ENCODE data around the gene STX5.
A peak's percentile ranks its signal among the peaks of the same experiment; 100 is the strongest.

The STX5 gene

GRCh38 chr11:62801071-62801470 lies 30.8 kb downstream of the STX5 start:
- H3K4me3 ChIP-seq (ENCODE audit: low read length), result no peak overlapping the region
- TF ChIP-seq CTCF (conservative IDR thresholded peaks at IDR 0.05; ENCODE audit: low read length), result no peak
- DNase-seq (ENCODE audit: low read depth), result no peak

GRCh38 chr11:62799486-62799885 lies 32.4 kb downstream of the STX5 start:
- no peak for DNase-seq (ENCODE audit: low read depth)
- no peak for TF ChIP-seq CTCF (conservative IDR thresholded peaks at IDR 0.05; ENCODE audit: low read length)
- H3K4me3 ChIP-seq (ENCODE audit: low read length), result no peak overlapping the region

GRCh38 chr11:62796281-62796680 lies 35.6 kb downstream of the STX5 start:
- TF ChIP-seq CTCF (conservative IDR thresholded peaks at IDR 0.05; ENCODE audit: low read length), result no peak
- no peak overlapping the region for H3K4me3 ChIP-seq (ENCODE audit: low read length)
- DNase-seq (ENCODE audit: low read depth), result no peak

GRCh38 chr11:62794201-62794775 lies 37.6 kb downstream of the STX5 start:
- no peak overlapping the region for H3K4me3 ChIP-seq (ENCODE audit: low read length)
- TF ChIP-seq CTCF (conservative IDR thresholded peaks at IDR 0.05; ENCODE audit: low read length), result no peak
- no peak for DNase-seq (ENCODE audit: low read depth)

- DNase-seq (ENCODE audit: low read depth), result no peak
- H3K4me3 ChIP-seq (ENCODE audit: low read length), result peak overlapping the region; percentile 31
- TF ChIP-seq CTCF (conservative IDR thresholded peaks at IDR 0.05; ENCODE audit: low read length), result no peak
Observed at GRCh38 chr11:62792202-62792575, 39.7 kb downstream of the STX5 start.

GRCh38 chr11:62791501-62792201 lies 40.2 kb downstream of the STX5 start, which contains the start of gene TMEM223:
TMEM223 (minus strand) TSS chr11:62792006; CDS start chr11:62791994, 12 bp downstream.
- TF ChIP-seq CTCF (conservative IDR thresholded peaks at IDR 0.05; ENCODE audit: low read length), result no peak
- H3K4me3 ChIP-seq (ENCODE audit: low read length), result peak within 1 kb of the TSS; percentile 87
- peak; percentile 70 for DNase-seq (ENCODE audit: low read depth)

- no peak overlapping the region for H3K4me3 ChIP-seq (ENCODE audit: low read length)
- no peak for TF ChIP-seq CTCF (conservative IDR thresholded peaks at IDR 0.05; ENCODE audit: low read length)
- no peak for DNase-seq (ENCODE audit: low read depth)
Observed at GRCh38 chr11:62789576-62789975, 42.3 kb downstream of the STX5 start.
